ENCODE measurements around the gene IL5RA.

Gene IL5RA

GRCh38 chr3:3066910-3067309, 43.3 kb downstream of the IL5RA start:
- Histone ChIP-seq H3K9ac (ENCODE audit: low read depth in 1 of 2, low read length in 2 of 2) (no peak overlapping the region), H3K36me3 (ENCODE audit: control insufficient read depth in 1 of 2, insufficient read depth in 2 of 2, low read length in 2 of 2) (no peaks in the 10 kb centered on the region), H3K9me3 (ENCODE audit: control insufficient read depth in 1 of 2, low read length in 2 of 2) (no peaks in the 10 kb centered on the region), H3K4me3 (ENCODE audit: low read depth in 1 of 2, low read length in 2 of 2) (no peak overlapping the region), H3K4me1 (ENCODE audit: control insufficient read depth in 1 of 2, insufficient read depth in 2 of 2, low read length in 2 of 2) (no peaks in the 10 kb centered on the region), H3K27ac (ENCODE audit: low read depth, low read length) (no peak overlapping the region), H3K27me3 (ENCODE audit: control insufficient read depth in 1 of 2, insufficient read depth in 2 of 2, low read length in 2 of 2) (no peaks in the 10 kb centered on the region)

GRCh38 chr3:3066378-3066777, 43.8 kb downstream of the IL5RA start:
- no peaks in the 10 kb centered on the region for H3K27me3 ChIP-seq (ENCODE audit: control insufficient read depth in 1 of 2, insufficient read depth in 2 of 2, low read length in 2 of 2)
- H3K9ac ChIP-seq (ENCODE audit: low read depth in 1 of 2, low read length in 2 of 2): no peak overlapping the region
- H3K36me3 ChIP-seq (ENCODE audit: control insufficient read depth in 1 of 2, insufficient read depth in 2 of 2, low read length in 2 of 2): no peaks in the 10 kb centered on the region
- no peaks in the 10 kb centered on the region for H3K4me1 ChIP-seq (ENCODE audit: control insufficient read depth in 1 of 2, insufficient read depth in 2 of 2, low read length in 2 of 2)
- H3K27ac ChIP-seq (ENCODE audit: low read depth, low read length): no peak overlapping the region
- no peak overlapping the region for H3K4me3 ChIP-seq (ENCODE audit: low read depth in 1 of 2, low read length in 2 of 2)
- H3K9me3 ChIP-seq (ENCODE audit: control insufficient read depth in 1 of 2, low read length in 2 of 2): no peaks in the 10 kb centered on the region

- Histone ChIP-seq H3K4me1 (ENCODE audit: control insufficient read depth in 1 of 2, insufficient read depth in 2 of 2, low read length in 2 of 2) (no peaks in the 10 kb centered on the region), H3K36me3 (ENCODE audit: control insufficient read depth in 1 of 2, insufficient read depth in 2 of 2, low read length in 2 of 2) (no peaks in the 10 kb centered on the region), H3K27me3 (ENCODE audit: control insufficient read depth in 1 of 2, insufficient read depth in 2 of 2, low read length in 2 of 2) (no peaks in the 10 kb centered on the region), H3K4me3 (ENCODE audit: low read depth in 1 of 2, low read length in 2 of 2) (no peak overlapping the region), H3K9me3 (ENCODE audit: control insufficient read depth in 1 of 2, low read length in 2 of 2) (no peaks in the 10 kb centered on the region), H3K27ac (ENCODE audit: low read depth, low read length) (no peak overlapping the region), H3K9ac (ENCODE audit: low read depth in 1 of 2, low read length in 2 of 2) (no peak overlapping the region)
Measured at GRCh38 chr3:3065876-3066275, 44.3 kb downstream of the IL5RA start.

GRCh38 chr3:3064297-3064696, 45.9 kb downstream of the IL5RA start:
- no peaks in the 10 kb centered on the region for H3K4me1 ChIP-seq (ENCODE audit: control insufficient read depth in 1 of 2, insufficient read depth in 2 of 2, low read length in 2 of 2)
- H3K9ac ChIP-seq (ENCODE audit: low read depth in 1 of 2, low read length in 2 of 2): no peak overlapping the region
- no peak overlapping the region for H3K27ac ChIP-seq (ENCODE audit: low read depth, low read length)
- H3K36me3 ChIP-seq (ENCODE audit: control insufficient read depth in 1 of 2, insufficient read depth in 2 of 2, low read length in 2 of 2): no peaks in the 10 kb centered on the region
- no peak overlapping the region for H3K4me3 ChIP-seq (ENCODE audit: low read depth in 1 of 2, low read length in 2 of 2)
- no peaks in the 10 kb centered on the region for H3K9me3 ChIP-seq (ENCODE audit: control insufficient read depth in 1 of 2, low read length in 2 of 2)
- H3K27me3 ChIP-seq (ENCODE audit: control insufficient read depth in 1 of 2, insufficient read depth in 2 of 2, low read length in 2 of 2): no peaks in the 10 kb centered on the region

GRCh38 chr3:3059645-3060044, 50.5 kb downstream of the IL5RA start:
- H3K4me3 ChIP-seq (ENCODE audit: low read depth in 1 of 2, low read length in 2 of 2): no peak overlapping the region
- H3K4me1 ChIP-seq (ENCODE audit: control insufficient read depth in 1 of 2, insufficient read depth in 2 of 2, low read length in 2 of 2): no peaks in the 10 kb centered on the region
- no peaks in the 10 kb centered on the region for H3K27me3 ChIP-seq (ENCODE audit: control insufficient read depth in 1 of 2, insufficient read depth in 2 of 2, low read length in 2 of 2)
- no peaks in the 10 kb centered on the region for H3K36me3 ChIP-seq (ENCODE audit: control insufficient read depth in 1 of 2, insufficient read depth in 2 of 2, low read length in 2 of 2)
- no peaks in the 10 kb centered on the region for H3K9me3 ChIP-seq (ENCODE audit: control insufficient read depth in 1 of 2, low read length in 2 of 2)
- no peak overlapping the region for H3K9ac ChIP-seq (ENCODE audit: low read depth in 1 of 2, low read length in 2 of 2)
- no peak overlapping the region for H3K27ac ChIP-seq (ENCODE audit: low read depth, low read length)

- Histone ChIP-seq H3K4me3 (ENCODE audit: low read depth in 1 of 2, low read length in 2 of 2) (no peak overlapping the region), H3K9ac (ENCODE audit: low read depth in 1 of 2, low read length in 2 of 2) (no peak overlapping the region), H3K27me3 (ENCODE audit: control insufficient read depth in 1 of 2, insufficient read depth in 2 of 2, low read length in 2 of 2) (no peaks in the 10 kb centered on the region), H3K4me1 (ENCODE audit: control insufficient read depth in 1 of 2, insufficient read depth in 2 of 2, low read length in 2 of 2) (no peaks in the 10 kb centered on the region), H3K27ac (ENCODE audit: low read depth, low read length) (no peak overlapping the region), H3K9me3 (ENCODE audit: control insufficient read depth in 1 of 2, low read length in 2 of 2) (no peaks in the 10 kb centered on the region), H3K36me3 (ENCODE audit: control insufficient read depth in 1 of 2, insufficient read depth in 2 of 2, low read length in 2 of 2) (no peaks in the 10 kb centered on the region)
Measured at GRCh38 chr3:3053974-3054373, 56.2 kb downstream of the IL5RA start.

GRCh38 chr3:3038201-3038991, 71.8 kb downstream of the IL5RA start:
- H3K4me1 ChIP-seq (ENCODE audit: control insufficient read depth in 1 of 2, insufficient read depth in 2 of 2, low read length in 2 of 2): no peaks in the 10 kb centered on the region
- no peaks in the 10 kb centered on the region for H3K27me3 ChIP-seq (ENCODE audit: control insufficient read depth in 1 of 2, insufficient read depth in 2 of 2, low read length in 2 of 2)
- H3K36me3 ChIP-seq (ENCODE audit: control insufficient read depth in 1 of 2, insufficient read depth in 2 of 2, low read length in 2 of 2): no peaks in the 10 kb centered on the region
- H3K27ac ChIP-seq (ENCODE audit: low read depth, low read length): no peak overlapping the region
- H3K9ac ChIP-seq (ENCODE audit: low read depth in 1 of 2, low read length in 2 of 2): no peak overlapping the region
- no peak overlapping the region for H3K4me3 ChIP-seq (ENCODE audit: low read depth in 1 of 2, low read length in 2 of 2)
- no peaks in the 10 kb centered on the region for H3K9me3 ChIP-seq (ENCODE audit: control insufficient read depth in 1 of 2, low read length in 2 of 2)

GRCh38 chr3:3037156-3037555, 73.0 kb downstream of the IL5RA start:
- H3K9ac ChIP-seq (ENCODE audit: low read depth in 1 of 2, low read length in 2 of 2): no peak overlapping the region
- H3K27me3 ChIP-seq (ENCODE audit: control insufficient read depth in 1 of 2, insufficient read depth in 2 of 2, low read length in 2 of 2): no peaks in the 10 kb centered on the region
- no peaks in the 10 kb centered on the region for H3K36me3 ChIP-seq (ENCODE audit: control insufficient read depth in 1 of 2, insufficient read depth in 2 of 2, low read length in 2 of 2)
- no peaks in the 10 kb centered on the region for H3K4me1 ChIP-seq (ENCODE audit: control insufficient read depth in 1 of 2, insufficient read depth in 2 of 2, low read length in 2 of 2)
- no peak overlapping the region for H3K4me3 ChIP-seq (ENCODE audit: low read depth in 1 of 2, low read length in 2 of 2)
- H3K9me3 ChIP-seq (ENCODE audit: control insufficient read depth in 1 of 2, low read length in 2 of 2): no peaks in the 10 kb centered on the region
- H3K27ac ChIP-seq (ENCODE audit: low read depth, low read length): no peak overlapping the region

GRCh38 chr3:3031326-3031725, 78.8 kb downstream of the IL5RA start:
- Histone ChIP-seq H3K9me3 (ENCODE audit: control insufficient read depth in 1 of 2, low read length in 2 of 2) (no peaks in the 10 kb centered on the region), H3K9ac (ENCODE audit: low read depth in 1 of 2, low read length in 2 of 2) (no peak overlapping the region), H3K27me3 (ENCODE audit: control insufficient read depth in 1 of 2, insufficient read depth in 2 of 2, low read length in 2 of 2) (no peaks in the 10 kb centered on the region), H3K4me3 (ENCODE audit: low read depth in 1 of 2, low read length in 2 of 2) (no peak overlapping the region), H3K36me3 (ENCODE audit: control insufficient read depth in 1 of 2, insufficient read depth in 2 of 2, low read length in 2 of 2) (no peaks in the 10 kb centered on the region), H3K4me1 (ENCODE audit: control insufficient read depth in 1 of 2, insufficient read depth in 2 of 2, low read length in 2 of 2) (no peaks in the 10 kb centered on the region), H3K27ac (ENCODE audit: low read depth, low read length) (no peak overlapping the region)

- no peak overlapping the region for H3K27ac ChIP-seq (ENCODE audit: low read depth, low read length)
- H3K27me3 ChIP-seq (ENCODE audit: control insufficient read depth in 1 of 2, insufficient read depth in 2 of 2, low read length in 2 of 2): no peaks in the 10 kb centered on the region
- H3K9ac ChIP-seq (ENCODE audit: low read depth in 1 of 2, low read length in 2 of 2): no peak overlapping the region
- H3K4me1 ChIP-seq (ENCODE audit: control insufficient read depth in 1 of 2, insufficient read depth in 2 of 2, low read length in 2 of 2): no peaks in the 10 kb centered on the region
- no peaks in the 10 kb centered on the region for H3K36me3 ChIP-seq (ENCODE audit: control insufficient read depth in 1 of 2, insufficient read depth in 2 of 2, low read length in 2 of 2)
- no peak overlapping the region for H3K4me3 ChIP-seq (ENCODE audit: low read depth in 1 of 2, low read length in 2 of 2)
- H3K9me3 ChIP-seq (ENCODE audit: control insufficient read depth in 1 of 2, low read length in 2 of 2): no peaks in the 10 kb centered on the region
Measured at GRCh38 chr3:3027976-3028567, 82.1 kb downstream of the IL5RA start.

Data from duodenal mucosa (tissue), 2 donors.